HG02973 (cell line): Measurements from ENCODE around the gene SAT2.
"Not testable (repeated sequence)": the region's sequence is repeated elsewhere in the genome, so short reads cannot be mapped to it uniquely, and the experiment has no call there.

Source experiments
- ATAC-seq: cut with Tn5 transposase; IDR thresholded peaks from one replicate; pipeline ENCODE4 v1.9.1; 2021; ENCODE audit warnings: moderate library complexity; ENCODE audit not compliant: unreplicated experiment

Gene SAT2

GRCh38 chr17:7627250-7628121 is at the start of gene SAT2:
Gene SAT2, minus strand, starts transcription at chr17:7627821. Its CDS starts 186 bp downstream, at chr17:7627635.
- peak; percentile 81 for ATAC-seq

DNA sequence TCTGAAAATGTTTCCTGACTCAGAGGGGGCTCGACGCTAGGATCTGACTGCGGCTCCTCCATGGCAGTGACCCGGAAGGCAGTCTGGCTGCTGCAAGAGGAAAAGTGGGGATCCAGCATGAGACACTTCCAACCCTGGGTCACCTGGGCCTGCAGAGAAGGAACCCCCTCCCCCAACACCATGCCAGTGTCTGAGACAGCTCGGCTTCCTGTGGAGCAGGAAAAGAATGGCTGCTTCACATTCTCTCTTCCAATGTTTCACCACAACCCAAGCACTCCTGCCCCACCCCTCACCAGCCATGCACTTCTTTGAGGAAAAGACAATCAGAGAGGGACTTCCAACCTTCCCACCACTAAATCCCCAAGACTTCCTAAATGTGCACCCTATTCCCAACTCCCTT is 48.9 kb upstream of the SAT2 start:
- no peak for ATAC-seq

DNA sequence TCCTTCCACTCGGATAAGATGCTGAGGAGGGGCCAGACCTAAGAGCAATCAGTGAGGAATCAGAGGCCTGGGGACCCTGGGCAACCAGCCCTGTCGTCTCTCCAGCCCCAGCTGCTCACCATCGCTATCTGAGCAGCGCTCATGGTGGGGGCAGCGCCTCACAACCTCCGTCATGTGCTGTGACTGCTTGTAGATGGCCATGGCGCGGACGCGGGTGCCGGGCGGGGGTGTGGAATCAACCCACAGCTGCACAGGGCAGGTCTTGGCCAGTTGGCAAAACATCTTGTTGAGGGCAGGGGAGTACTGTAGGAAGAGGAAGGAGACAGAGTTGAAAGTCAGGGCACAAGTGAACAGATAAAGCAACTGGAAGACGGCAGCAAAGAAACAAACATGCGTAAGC is 47.3 kb upstream of the SAT2 start:
- ATAC-seq = no peak

- ATAC-seq = no peak
Measured at GRCh38 chr17:7673239-7673638, 45.6 kb upstream of the SAT2 start.

- ATAC-seq = no peak
Measured at GRCh38 chr17:7668482-7668881, 40.9 kb upstream of the SAT2 start.

- ATAC-seq = no peak
Measured at GRCh38 chr17:7667656-7668406, 40.2 kb upstream of the SAT2 start.

DNA sequence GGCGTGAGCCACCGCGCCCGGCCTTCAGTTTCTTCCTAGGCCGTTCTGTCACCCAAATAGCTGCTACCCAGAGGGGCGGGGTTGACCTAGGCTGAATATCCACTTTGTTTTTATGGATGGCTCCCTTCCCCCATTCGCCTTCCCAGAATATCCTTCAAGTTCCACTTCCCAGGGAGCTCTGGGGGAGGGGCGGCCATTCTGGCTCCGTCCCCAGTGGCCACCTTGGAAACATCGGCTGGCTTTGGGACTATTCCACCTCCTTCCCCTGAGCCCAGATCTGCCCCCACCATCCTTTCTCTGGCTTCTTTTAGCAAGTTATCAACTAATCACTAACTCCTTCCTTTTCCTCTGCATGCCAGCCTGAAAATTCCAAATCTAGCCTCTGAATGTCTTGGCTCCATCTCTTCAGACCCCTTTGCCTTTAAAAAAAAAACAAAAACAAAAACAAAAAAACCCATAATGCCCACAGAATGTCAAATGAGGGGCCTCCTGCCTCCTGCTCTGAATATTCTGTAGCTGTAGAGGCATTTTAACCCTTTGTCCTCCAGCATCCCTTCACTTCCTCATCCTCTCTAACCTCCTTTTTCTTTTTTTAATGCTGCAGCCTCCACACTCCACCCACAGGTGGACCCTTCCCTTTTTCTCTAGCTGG is 29.5 kb upstream of the SAT2 start:
- ATAC-seq = no peak

DNA sequence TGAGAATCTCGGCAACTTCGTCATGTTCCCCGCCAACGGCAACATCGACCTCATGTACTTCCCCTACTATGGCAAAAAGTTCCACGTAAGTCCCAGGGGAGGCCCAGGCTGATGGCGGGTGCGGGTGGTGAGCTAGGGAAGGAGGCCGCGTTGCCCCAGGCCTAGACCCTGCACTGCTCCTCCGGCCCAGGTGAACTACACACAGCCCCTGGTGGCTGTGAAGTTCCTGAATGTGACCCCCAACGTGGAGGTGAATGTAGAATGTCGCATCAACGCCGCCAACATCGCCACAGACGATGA is 27.9 kb upstream of the SAT2 start:
- ATAC-seq = no peak

DNA sequence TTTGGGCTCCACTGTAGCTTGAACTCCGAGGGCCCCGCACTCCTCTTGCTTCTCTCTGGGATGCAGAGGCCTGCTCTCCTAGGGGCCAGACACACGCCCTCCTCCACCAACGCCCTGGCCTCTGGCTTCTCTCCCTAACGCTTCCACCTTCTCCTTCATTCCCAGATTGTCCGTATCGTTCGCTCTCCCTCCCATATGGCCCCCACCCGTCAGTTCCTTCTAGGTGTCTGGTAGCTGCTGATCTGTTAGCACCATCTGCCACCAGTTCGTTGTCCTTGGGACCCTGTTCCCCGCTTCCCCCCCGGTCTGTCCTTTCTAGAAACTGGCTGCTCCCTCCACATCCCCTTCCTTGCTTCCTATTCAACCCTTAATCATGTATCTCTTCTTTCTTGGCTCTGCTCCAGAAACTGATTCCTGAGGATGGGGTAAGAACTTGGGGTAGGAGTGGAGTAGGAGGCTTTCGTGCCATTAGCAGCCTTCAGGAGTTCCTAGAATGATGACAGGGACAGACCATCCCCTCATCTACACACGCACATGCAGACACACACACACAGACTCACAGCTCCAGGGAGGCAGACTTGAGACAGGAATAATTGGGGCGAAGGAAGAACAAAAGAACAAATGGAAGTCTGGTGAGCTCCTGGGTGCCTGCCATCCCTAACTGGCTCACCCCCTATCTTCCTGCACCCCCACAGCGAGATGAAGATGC is 27.4 kb upstream of the SAT2 start:
- ATAC-seq = no peak

GRCh38 chr17:7652388-7653356 is 25.1 kb upstream of the SAT2 start:
- no peak for ATAC-seq

- ATAC-seq = no peak
Measured at GRCh38 chr17:7651665-7652387, 24.2 kb upstream of the SAT2 start.

DNA sequence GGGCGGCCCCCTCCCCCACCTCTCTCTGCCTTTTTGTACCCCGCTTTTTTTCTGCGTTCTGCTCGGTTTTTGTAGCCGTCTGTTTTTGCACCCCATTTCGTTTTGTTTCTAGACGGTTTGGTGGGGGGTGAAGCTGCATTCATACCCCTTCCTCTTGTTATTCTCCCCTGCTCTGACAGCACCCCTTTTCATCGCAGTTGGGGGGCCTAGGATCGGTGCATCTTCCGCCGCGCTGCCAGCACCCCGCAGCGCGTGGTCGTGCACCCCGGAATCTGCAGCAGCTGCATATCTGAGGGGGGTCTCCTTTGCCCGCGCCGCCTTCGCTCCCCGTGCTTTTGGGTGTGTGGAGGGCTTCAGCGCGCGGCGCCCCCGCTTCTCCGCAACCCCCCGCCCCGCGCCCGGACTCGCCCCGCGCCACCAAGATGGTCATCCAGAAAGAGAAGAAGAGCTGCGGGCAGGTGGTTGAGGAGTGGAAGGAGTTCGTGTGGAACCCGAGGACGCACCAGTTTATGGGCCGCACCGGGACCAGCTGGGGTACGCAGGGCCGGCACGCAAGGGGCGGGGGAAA is 23.6 kb upstream of the SAT2 start:
- no peak for ATAC-seq

DNA sequence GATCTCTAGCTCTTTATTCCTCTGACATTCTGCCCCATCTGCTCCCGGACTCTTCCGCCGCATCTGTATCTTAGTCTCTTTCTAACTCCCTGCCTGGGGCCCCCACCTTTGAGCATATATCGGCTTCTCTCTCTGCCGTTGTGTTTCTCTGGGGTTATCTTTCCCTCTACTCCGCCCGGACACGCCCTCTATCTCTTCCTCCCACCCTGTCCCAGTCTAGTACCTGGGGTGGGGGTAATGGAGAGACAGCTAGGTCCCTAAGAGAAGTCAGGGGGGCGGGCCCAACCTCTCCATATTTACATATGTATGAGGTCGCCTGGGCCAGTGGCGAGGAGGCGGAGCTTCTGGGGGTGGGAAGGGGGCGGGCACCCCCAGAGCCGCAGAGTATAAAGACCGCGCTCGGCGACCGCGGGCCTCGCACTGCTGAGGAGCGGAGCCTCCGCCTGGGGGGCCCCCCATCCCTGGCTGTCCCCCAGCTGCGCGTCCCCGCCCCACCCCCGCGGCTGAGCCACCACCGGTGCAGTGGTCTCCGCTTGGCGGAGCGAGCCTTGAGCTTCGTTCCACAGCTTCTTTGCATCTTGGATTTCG is 23.0 kb upstream of the SAT2 start, which contains the start of gene ATP1B2:
ATP1B2 (plus strand) TSS at position 418 of the 588 bp plus-strand sequence. CDS start 593 bp downstream, outside the sequence.
- no peak for ATAC-seq

DNA sequence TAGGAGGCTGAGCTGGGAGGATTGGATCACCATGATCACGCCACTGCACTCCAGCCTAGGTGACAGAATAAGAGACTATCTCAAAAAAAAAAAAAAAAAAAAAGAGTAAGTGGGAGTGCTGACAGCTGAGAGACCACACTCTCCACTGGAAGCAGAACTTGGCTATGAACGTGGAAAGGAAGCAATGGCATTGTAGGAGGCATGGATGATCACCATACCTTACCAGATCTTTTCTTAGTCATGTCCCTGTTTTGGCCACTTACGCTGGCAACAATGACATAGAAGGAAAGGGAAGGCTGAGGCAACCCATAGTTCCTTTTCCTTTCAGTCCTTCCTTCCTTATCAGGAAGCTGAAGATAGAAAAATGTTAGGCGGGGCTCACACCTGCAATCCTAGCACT is 19.4 kb upstream of the SAT2 start:
- no peak for ATAC-seq

- no peak for ATAC-seq
Measured at GRCh38 chr17:7646457-7646856, 18.8 kb upstream of the SAT2 start.

DNA sequence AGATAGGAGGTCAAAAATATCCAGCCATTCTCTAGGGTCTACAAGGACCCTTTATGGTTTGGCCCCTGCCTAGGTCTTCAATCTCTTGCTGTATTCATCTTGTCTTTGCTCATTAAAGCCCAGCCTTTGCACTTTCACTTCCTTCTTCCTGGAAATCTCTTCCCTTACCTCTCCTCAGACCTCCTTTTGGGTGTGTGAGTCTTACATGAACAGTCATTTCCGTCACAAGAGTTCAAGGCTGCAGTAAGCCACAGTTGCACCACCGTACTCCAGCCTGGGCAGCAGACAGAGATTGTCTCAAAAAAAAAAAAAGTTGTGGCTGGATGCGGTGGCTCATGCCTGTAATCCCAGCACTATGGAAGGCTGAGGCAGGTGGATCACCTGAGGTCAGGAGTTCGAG is 17.2 kb upstream of the SAT2 start:
- ATAC-seq = no peak

DNA sequence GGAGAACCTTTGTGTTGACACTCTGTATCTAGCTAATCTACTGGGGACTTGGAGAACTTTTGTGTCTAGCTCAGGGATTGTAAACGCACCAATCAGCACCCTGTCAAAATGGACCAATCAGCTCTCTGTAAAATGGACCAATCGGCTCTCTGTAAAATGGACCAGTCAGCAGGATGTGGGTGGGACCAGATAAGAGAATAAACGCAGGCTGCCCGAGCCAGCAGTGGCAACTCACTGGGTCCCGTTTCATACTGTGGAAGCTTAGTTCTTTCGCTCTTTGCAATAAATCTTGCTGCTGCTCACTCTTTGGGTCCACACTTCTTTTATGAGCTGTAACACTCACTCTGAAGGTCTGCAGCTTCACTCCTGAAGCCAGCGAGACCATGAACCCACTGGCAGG is 14.0 kb upstream of the SAT2 start:
- not testable (repeated sequence) for ATAC-seq

DNA sequence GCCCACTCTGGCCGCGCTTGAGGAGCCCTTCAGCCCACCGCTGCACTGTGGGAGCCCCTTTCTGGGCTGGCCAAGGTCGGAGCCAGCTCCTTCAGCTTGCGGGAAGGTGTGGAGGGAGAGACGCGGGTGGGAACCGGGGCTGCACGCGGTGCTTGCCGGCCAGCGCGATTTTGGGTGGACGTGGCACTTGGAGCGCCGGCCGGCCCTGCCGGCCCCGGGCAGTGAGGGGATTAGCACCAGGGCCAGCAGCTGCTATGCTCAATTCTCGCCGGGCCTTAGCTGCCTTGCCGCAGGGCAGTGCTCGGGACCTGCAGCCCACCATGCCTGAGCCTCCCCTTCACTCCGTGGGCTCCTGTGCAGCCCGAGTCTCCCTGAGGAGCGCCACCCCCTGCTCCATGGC is 13.2 kb upstream of the SAT2 start:
- ATAC-seq = no peak

DNA sequence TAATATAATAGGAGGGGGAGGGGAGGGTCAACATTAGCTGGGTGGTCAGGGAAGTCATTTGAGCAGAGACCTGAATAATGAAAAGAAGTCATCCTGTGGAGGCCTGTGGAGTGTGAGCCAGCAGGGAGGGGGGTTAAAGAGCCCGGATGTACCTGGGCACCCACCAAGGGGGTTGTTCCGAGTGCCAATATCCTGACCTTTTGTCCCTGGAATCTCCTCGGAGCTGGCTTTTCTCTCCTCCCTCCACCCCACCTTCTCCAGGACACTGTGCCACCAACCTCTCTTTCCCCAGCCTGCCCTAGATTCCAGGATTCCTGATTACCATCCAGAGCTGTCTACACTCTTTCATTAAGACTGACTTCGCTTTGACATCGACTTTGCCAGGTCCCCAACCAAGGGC is 8.5 kb upstream of the SAT2 start:
- ATAC-seq = no peak
